Right hindlimb (tissue), 1 donor: ENCODE measurements around the gene PECR.

ENCODE experiments used
- DNase-seq: peaks from one replicate; pipeline ENCODE4 v3.0.0-alpha.2; 2018

The PECR gene

GRCh38 chr2:216081487-216082116 lies at the start of gene PECR, which contains the start of gene TMEM169:
TSS of gene PECR (minus strand) at chr2:216081809. CDS start at chr2:216081741, 68 bp downstream.
TSS of gene TMEM169 (plus strand) at chr2:216081919. CDS start at chr2:216095964, 14,045 bp downstream.
- peak; percentile 81 for DNase-seq

GRCh38 chr2:216130346-216130971 lies 48.9 kb upstream of the PECR start:
- no peak for DNase-seq

GRCh38 chr2:216126943-216127342 lies 45.3 kb upstream of the PECR start:
- no peak for DNase-seq

DNA sequence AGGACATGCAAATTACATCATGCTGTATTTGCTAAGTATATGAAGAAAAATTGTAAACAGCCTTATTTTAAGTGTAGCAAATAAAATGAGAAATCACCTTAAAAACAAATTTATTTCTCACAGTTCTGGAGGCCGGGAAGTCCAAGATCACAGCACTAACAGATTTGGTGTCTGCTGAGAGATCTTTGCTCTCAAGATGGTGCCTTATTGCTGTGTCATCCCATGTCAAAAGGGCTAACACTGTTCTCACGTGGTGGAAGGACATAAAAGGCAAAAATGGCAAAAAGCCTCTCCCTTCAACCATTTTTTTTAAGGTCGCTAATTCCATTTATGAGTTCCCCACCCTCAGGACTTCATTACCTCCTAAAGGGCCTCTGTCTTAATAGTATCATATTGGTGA lies 39.6 kb upstream of the PECR start:
- no peak for DNase-seq

DNA sequence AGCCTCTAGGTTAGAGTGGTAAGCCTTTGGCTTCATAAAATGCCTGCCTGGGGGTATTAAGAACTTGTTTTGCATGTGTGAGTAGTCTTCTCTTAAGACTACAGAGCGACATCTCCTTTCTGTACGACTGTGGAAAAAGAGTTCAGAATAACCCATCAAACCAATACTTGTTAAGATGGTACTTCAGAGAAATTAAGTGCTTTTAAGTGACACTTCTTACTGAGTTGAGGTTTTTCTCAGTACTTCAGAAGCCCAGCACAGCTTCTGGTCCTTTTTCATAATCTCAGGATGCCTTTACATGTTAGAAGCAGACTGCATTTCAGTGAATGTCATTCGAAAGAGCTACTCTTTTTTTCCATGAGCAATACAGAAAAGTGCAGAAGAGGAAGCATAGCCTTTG lies 38.4 kb upstream of the PECR start:
- DNase-seq, result no peak

DNA sequence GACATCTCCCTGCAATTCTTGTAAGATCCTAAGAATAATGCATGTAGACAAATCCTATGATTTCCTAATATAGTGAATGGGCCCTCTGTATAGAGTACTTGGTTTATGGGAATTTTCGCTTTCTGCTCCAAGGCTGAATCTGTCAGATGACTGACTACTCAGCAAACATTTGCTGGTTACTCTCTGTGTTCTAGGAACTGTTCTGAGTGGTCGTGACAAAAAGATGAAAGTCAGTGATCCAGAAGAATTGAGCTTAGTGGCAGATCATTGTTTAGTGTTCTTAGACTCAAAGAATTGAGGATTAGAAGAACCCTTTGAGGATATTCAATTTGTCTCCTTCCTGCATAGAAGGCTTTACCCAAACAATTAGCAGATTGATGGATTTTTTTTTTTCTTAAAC lies 37.5 kb upstream of the PECR start:
- no peak for DNase-seq

GRCh38 chr2:216118474-216118873 lies 36.9 kb upstream of the PECR start:
- DNase-seq, result no peak

DNA sequence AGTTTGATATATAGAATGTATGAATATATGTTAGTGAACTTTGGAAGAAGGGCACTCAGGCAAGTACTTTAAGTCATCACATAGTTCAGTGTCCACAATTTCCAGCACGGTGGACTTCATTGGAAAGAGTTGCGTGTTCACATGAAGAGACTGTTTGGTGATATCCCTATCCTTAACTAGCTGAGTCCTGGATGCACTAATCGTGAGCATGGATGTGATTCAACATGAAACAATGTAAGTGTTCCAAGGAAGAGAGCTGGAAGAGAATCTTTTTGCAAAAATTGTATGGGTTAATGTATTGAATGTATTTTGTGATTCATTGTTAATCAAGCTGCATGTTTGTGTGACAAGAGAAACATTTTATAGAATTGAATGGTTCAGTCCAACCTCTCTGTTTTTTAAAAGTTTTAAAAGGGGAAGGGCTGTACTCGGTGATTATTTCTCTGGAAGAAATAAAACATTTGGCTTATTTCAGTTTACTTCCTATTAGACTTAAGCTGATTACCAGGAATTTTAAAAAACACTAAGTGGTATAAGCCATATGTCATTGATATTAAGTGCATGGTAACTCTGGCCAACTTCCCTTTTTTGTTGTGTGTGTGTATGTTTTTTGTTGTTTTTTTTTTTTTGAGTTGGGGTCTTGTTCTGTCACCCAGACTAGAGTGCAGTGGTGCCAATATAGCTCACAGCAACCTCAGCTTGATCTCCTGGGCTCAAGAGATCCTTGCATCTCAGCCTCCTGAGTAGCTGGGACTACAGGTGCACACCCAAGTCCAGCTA lies 36.1 kb upstream of the PECR start:
- DNase-seq, result no peak

DNA sequence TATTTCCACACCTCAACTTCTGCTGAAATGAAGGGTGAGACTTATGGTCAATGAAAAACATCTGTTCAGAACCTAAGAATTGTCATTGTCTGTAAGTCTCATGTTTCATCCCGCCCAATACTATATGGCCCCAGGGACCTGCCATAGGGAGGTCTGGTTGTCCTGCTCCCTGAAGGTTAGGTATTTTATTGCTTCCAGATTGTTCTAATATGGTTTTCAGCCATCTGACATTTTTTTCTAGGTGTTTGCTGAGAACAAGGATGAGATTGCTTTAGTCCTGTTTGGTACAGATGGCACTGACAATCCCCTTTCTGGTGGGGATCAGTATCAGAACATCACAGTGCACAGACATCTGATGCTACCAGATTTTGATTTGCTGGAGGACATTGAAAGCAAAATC lies 34.8 kb upstream of the PECR start:
- DNase-seq, result no peak

GRCh38 chr2:216114714-216115531 lies 33.3 kb upstream of the PECR start:
- peak; percentile 98 for DNase-seq

DNA sequence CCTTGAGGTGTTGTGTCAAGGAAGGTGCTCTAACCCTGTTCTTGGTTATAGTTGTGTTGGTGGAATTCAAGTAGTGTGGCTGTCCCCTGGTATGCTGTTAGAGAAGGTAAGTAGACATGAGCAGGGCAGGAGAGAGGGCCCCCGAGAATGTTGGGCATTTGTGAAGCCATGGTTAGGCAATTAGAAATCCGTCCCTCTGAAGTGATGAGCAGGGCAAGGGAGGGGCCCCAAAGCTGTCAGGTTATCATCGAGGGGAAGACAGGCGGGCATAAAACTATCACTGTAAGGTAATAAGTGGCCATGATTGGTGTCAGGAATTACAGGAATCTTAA lies 32.7 kb upstream of the PECR start:
- no peak for DNase-seq

DNA sequence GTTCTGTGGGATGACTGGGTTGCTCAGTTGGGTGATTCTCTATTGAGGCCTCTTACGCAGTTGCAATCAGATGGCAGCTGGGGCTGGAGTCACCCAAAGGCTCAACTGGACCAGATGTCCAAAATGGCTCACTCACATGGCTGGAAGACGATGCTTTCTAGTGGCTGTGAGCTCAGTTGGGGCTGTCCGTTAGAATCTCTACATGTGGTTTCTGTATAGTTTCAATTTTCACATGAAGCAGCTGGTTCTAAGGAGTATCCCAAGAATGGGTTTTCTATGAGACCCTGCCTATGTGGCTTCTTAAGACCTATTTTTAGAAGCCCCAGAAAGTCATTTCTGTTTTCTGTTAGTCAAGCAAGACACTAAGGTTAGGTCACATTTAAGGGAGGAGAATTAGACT lies 32.0 kb upstream of the PECR start:
- no peak for DNase-seq

DNA sequence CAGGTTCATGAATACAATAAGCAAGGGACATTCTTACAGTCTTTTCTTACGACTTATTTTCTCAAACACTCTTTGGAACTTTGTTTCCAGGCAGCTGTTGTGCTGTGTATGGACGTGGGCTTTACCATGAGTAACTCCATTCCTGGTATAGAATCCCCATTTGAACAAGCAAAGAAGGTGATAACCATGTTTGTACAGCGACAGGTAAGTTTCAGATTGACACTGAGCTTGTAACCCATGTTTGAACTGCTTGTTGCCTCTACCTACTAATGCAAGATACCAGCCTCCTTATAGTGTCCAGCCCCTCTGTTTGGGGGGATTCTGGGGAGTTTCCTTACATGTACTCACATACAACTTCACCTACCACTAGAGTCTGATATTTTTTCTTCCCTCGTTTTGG lies 31.3 kb upstream of the PECR start:
- no peak for DNase-seq

- no peak for DNase-seq
These were observed 29.5 kb upstream of the PECR start for GRCh38 chr2:216111122-216111521.

DNA sequence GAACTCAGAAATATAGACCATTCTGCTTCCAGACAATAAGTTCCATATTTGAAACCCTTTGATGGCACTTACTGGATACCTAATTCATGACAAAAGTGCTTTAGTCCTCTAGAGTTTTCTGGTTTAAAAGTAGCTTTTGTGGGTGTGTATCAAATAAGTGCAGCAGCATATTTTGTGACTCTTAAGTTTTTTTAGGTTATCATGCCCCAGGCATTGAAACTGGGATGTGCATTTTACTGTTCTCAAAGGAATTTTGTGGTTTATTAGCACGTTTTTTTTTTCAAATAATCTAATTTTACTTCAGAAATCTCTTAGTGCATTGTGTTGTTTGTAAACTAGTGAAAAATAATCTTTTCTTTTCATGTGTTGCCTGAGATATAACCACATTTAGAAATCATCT lies 29.0 kb upstream of the PECR start:
- DNase-seq, result no peak

GRCh38 chr2:216109962-216110614 lies 28.5 kb upstream of the PECR start:
- no peak for DNase-seq

DNA sequence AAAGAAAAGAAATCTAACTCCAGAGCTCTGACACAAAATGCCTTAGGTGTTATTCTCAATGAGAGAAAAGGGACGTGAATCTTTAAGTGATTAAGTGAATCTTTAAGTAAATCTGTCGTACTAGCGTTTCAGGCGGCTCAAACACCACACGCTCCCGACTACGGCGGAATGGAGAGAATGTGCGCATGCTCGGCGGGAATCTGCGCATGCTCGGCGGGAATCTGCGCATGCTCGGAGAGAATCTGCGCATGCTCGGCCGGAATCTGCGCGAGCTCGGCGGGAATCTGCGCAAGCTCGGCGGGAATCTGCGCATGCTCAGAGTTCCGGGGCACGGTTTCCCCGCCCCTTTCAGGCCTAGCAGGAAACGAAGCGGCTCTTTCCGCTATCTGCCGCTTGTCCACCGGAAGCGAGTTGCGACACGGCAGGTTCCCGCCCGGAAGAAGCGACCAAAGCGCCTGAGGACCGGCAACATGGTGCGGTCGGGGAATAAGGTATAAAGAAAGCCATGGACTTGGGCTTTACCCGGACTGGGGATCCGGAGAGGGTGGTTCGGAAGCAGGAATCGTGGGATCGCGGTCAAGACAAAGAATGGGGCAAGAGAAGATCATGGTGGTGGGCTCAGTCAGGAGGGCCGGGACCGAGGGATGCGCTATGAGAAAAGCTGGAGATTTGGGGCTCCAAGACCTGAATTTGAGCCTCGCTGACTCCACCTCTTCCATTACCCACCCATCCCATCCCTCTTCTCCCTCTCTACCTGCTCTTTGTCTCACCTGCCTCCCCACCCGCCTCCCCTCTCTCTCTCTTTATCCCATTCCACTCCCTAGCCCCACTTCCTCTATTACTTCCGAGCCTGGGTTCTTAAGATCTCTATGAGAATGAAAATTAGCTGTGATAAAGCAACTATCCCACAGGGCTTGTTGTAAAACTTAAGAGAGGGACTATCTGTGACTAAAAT lies 27.6 kb upstream of the PECR start, which contains the start of gene XRCC5:
TSS of gene XRCC5 (plus strand) at position 382 of the 955 bp plus-strand sequence. CDS start at position 471, 89 bp downstream.
- peak; percentile 98 for DNase-seq

DNA sequence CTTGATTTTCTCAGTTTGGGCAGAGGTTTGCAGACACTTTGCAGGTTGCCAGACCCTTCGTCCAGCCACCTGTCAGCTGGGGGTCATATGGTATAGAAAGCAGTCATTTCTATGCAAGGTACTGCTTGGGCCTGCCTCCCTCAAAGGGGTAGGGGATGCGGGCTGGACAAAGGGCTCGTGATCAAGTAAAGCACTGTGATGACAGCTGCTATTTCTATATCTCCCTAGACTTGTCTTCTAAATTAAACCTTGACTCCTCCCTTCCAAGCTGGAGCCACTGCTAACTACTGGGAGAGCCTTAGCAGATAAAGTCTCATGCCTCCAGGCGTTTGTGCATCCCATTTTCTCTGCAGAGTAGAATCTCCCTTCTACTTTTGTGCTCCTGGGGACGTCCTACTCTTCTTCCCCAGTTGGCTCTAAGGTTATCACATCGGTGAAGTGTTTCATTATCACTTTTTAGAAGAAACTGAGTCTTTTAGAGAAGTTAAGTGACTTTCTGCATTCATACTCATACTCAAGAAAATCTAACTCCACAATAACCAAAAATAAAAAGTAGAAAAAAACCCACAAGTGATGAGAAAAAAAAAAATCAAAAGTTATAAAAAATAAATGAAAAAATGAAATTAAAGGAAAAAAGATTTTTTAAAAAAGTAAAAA lies 26.8 kb upstream of the PECR start:
- DNase-seq, result peak; percentile 27

- DNase-seq, result peak; percentile 24
These were observed 26.2 kb upstream of the PECR start for GRCh38 chr2:216107760-216108159.

DNA sequence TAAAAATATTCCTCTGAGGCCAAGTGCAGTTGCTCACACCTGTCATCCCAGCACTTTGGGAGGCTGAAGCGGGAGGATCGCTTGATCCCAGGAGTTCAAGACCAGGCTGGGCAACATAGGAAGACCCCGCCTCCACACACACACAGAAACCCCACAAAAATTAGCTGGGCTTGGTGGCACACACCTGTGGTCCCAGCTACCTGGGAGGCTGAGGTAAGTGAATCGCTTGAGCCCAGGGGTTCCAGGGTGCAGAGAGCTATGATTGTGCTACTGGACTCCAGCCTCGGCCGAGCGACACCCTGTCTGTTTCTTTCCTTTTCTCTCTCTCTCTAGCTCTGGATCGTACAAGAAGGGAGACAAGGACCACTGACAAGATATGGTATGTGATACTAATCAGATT lies 25.7 kb upstream of the PECR start:
- no peak for DNase-seq

DNA sequence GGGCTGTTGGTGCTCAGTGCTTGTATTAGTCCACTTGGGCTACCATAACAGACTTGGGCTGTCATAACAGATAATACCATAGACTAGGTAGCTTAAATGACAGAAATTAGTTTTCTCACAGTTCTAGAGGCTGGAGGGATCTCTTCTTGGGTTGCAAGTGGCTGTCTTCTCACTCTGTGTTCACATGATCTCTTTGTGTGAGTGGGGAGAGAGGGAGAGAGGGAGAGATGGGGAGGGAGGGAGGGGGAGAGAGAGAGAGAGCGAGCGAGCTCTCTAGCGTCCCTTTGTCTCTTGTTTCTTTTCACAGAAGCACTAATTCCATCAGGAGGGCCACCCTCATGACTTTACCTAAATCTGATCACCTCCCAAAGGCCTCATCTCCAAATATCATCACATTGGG lies 23.1 kb upstream of the PECR start:
- no peak for DNase-seq
